Ovary (tissue), 10 donors: ENCODE data around the gene GOLGA8J. TPM values are rescaled to one million over a fixed set of nuclear protein-coding genes. Genes with fewer than 3 reads are reported as not detected.
"Not testable (repeated sequence)": the region's sequence is repeated elsewhere in the genome, so short reads cannot be mapped to it uniquely, and the experiment has no call there.

ENCODE experiments used
- DNase-seq, 5 donors: peaks; one replicate each; pipeline ENCODE4 v3.0.0-alpha.2; 2019 to 2020
- H3K27ac ChIP-seq, 2 donors: fragments of 200-600 bp; one replicate each; pipeline versions ENCODE4 v1.5.1 to v1.8.0; 2019 to 2022
- H3K27me3 ChIP-seq: fragments of 200-600 bp; one replicate; pipeline ENCODE4 v1.8.0; 2022
- H3K36me3 ChIP-seq: fragments of 200-600 bp; sonication (generic); one replicate; pipeline ENCODE4 v1.5.1; 2019
- H3K4me1 ChIP-seq: one replicate; pipeline ENCODE4 v1.8.1; 2013; ENCODE audit warnings: mild to moderate bottlenecking, moderate library complexity; ENCODE audit not compliant: insufficient read depth
- H3K4me3 ChIP-seq: fragments of 200-600 bp; sonication (generic); one replicate; pipeline ENCODE4 v1.5.1; 2017
- H3K9me3 ChIP-seq, 2 donors: fragments of 200-600 bp in 1 of 2; sonication (generic) in 1 of 2; one replicate each; pipeline versions ENCODE4 v1.5.1 to v1.8.1; 2013 to 2019; ENCODE audit warnings: mild to moderate bottlenecking in 1 of 2, moderate library complexity in 1 of 2
- EP300 ChIP-seq: sonication (generic); formaldehyde crosslinking; IDR thresholded peaks from one replicate; pipeline ENCODE4 v1.6.1; 2017; ENCODE audit warnings: antibody characterized with exemption
- POLR2A ChIP-seq: fragments of 450-650 bp; IDR thresholded peaks from one replicate; pipeline ENCODE4 v1.6.1; 2017; ENCODE audit warnings: antibody characterized with exemption, mild to moderate bottlenecking, moderate library complexity
- WGBS, 3 donors: extraction: QIAGEN DNeasy Blood & Tissue Kit in 1 of 3; methylation state at CpG; one replicate each; pipeline versions ENCODE4 v1.1.5 to v1.1.7; 2013 to 2017; 5-methylcytosine and 5-hydroxymethylcytosine counted together
- intact Hi-C, 4 donors: fragments of 100-400 bp; cut with DNase I; formaldehyde crosslinking; loops; one replicate each; pipeline versions ENCODE4 v1.11.0 to v1.15.1; 2022 to 2023
- long read RNA-seq, 3 donors: library from polyadenylated mRNA in 2 of 3; unstranded in 2 of 3; transcript quantifications; one replicate each; pipeline ENCODE4 v2.0.0 and lab custom pipeline, GENCODE V29; 2021 to 2026
- polyA plus RNA-seq, 2 donors: library from polyadenylated mRNA; stranded (reverse); fragments of 200-250 nt in 1 of 2; fragments of 350-450 nt in 1 of 2; fragmentation: Illumina TruSeq in 1 of 2; extraction: RNeasy Lipid Tissue Mini Kit (QIAGEN cat#74804) in 1 of 2; gene quantifications; one replicate each; pipeline ENCODE4 v1.2.3, GENCODE V29; 2013 to 2014
- total RNA-seq, 7 donors: library from RNA; depleted of rRNA in 2 of 7; stranded (reverse); fragments of >200 nt in 2 of 7; fragmentation: NEBNext Ultra II Directional in 3 of 7; extraction: Animal tissue kit (Norgen Biotek cat#: 25700) in 3 of 7; gene quantifications; one replicate each; pipeline versions ENCODE4 v1.1.0 to v1.2.4, GENCODE V29; 2016 to 2023
- TF ChIP-seq, protein P1 (sequence below), 3 donors: fragments of 450-650 bp in 2 of 3; fragments of 200-600 bp in 1 of 3; IDR thresholded peaks; one replicate each; pipeline versions ENCODE4 v1.5.1 to v1.8.0; 2016 to 2022; ENCODE audit warnings: antibody characterized with exemption in 3 of 3, mild to moderate bottlenecking in 1 of 3
- donor health status: DM: no; HTN: no; CAD: no; lungs with moderate emphysema.
- donor health status: DM: no; HTN: no; CAD: no.
- donor health status: Bipolar disorder and iron deficiency.
- donor health status: DM: yes; HTN: yes; CAD: no.
- donor health status: DM: no; HTN: no; CAD: no.
- donor health status: DM: yes; HTN: yes; CAD: no.

GOLGA8J gene
- total RNA-seq (under 1 TPM in 1 of 7 donors, not detected in 6; 0.72 TPM), polyA plus RNA-seq (not detected)
- long read RNA-seq, donor 1, result 0 reads
- long read RNA-seq, donor 2, result 0 reads
- long read RNA-seq, donor 3, result 0 reads

- H3K27me3 ChIP-seq, H3K36me3 ChIP-seq, H3K27ac ChIP-seq, H3K9me3 ChIP-seq, H3K4me3 ChIP-seq, H3K4me1 ChIP-seq, DNase-seq, intact Hi-C loops: not testable (repeated sequence)
- WGBS, 3 donors, result 20% methylated on average over 1 of the region's 7 CpGs; no CpG with 5 or more reads in 2 of the 3 donors
These were observed at the start of gene GOLGA8J for GRCh38 chr15:30082655-30083054. TSS of gene GOLGA8J (plus strand) at chr15:30082955. CDS start at chr15:30083053, 98 bp downstream.

DNA sequence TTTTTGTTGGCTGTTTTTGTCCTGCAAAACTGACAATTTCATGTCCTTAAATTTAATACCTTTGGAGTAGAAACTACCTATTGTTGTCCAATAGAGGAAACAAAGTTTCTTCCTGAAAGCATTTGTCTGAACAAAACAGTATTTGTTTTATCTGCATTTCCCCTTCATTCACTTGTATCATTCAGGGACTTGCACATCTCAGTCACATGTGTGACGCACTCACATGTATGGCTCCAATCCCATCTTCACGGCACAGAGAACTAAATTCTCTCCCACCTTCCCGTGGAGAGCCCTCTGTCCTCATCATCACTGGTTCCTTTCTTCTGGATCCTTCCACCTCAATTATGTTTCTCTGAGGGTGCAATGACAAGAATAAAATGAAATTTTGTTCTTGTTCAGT is 49.5 kb upstream of the GOLGA8J start:
- no peaks in the 10 kb centered on the region for H3K27me3 ChIP-seq
- H3K4me3 ChIP-seq, result no peak overlapping the region
- intact Hi-C loops, result no loop called here
- 79 to 86% (median 81%) methylated on average over 3 of the region's 3 CpGs for WGBS, 3 donors
- no peak for DNase-seq
- no peak overlapping the region for H3K27ac ChIP-seq
- H3K4me1 ChIP-seq, result no peaks in the 10 kb centered on the region
- TF ChIP-seq EP300, result no peak
- TF ChIP-seq, protein P1, sequence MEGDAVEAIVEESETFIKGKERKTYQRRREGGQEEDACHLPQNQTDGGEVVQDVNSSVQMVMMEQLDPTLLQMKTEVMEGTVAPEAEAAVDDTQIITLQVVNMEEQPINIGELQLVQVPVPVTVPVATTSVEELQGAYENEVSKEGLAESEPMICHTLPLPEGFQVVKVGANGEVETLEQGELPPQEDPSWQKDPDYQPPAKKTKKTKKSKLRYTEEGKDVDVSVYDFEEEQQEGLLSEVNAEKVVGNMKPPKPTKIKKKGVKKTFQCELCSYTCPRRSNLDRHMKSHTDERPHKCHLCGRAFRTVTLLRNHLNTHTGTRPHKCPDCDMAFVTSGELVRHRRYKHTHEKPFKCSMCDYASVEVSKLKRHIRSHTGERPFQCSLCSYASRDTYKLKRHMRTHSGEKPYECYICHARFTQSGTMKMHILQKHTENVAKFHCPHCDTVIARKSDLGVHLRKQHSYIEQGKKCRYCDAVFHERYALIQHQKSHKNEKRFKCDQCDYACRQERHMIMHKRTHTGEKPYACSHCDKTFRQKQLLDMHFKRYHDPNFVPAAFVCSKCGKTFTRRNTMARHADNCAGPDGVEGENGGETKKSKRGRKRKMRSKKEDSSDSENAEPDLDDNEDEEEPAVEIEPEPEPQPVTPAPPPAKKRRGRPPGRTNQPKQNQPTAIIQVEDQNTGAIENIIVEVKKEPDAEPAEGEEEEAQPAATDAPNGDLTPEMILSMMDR (IDR thresholded peaks at IDR 0.05), result no peak
- no peak for TF ChIP-seq POLR2A
- no peaks in the 10 kb centered on the region for H3K36me3 ChIP-seq
- no peaks in the 10 kb centered on the region for H3K9me3 ChIP-seq

GRCh38 chr15:30033763-30034162 is 49.0 kb upstream of the GOLGA8J start:
- 83 to 96% (median 91%) methylated on average over 4 of the region's 4 CpGs for WGBS, 3 donors
- Histone ChIP-seq H3K9me3 (no peaks in the 10 kb centered on the region), H3K27ac (no peak overlapping the region), H3K4me3 (no peak overlapping the region), H3K4me1 (no peaks in the 10 kb centered on the region), H3K36me3 (no peaks in the 10 kb centered on the region), H3K27me3 (no peaks in the 10 kb centered on the region)
- no peak for DNase-seq
- TF ChIP-seq, protein P1 (IDR thresholded peaks at IDR 0.05), result no peak
- TF ChIP-seq POLR2A (no peak), EP300 (no peak)
- intact Hi-C loops, result no loop called here

- intact Hi-C loops, result no loop called here
- H3K27me3 ChIP-seq, result no peaks in the 10 kb centered on the region
- TF ChIP-seq, protein P1 (IDR thresholded peaks at IDR 0.05), result no peak
- no peak for TF ChIP-seq POLR2A
- TF ChIP-seq EP300, result no peak
- no peak overlapping the region for H3K4me3 ChIP-seq
- H3K27ac ChIP-seq, result no peak overlapping the region
- 51 to 55% (median 52%) methylated on average over 6 of the region's 6 CpGs for WGBS, 3 donors
- H3K36me3 ChIP-seq, result no peaks in the 10 kb centered on the region
- H3K4me1 ChIP-seq, result peaks cover 1% of the 10 kb centered on the region
- H3K9me3 ChIP-seq, result no peaks in the 10 kb centered on the region
- no peak for DNase-seq
These were observed 46.6 kb upstream of the GOLGA8J start for GRCh38 chr15:30036036-30036703.
